K562 (cell line): ENCODE results near the gene MKNK1. TPM values are rescaled to one million over a fixed set of nuclear protein-coding genes. Genes with fewer than 3 reads are reported as not detected.

ENCODE experiments used
- MAFK ChIP-seq: IDR thresholded peaks from 2 replicates; pipeline ENCODE4 v1.6.1; 2011; ENCODE audit warnings: low read length, improper control_type of control experiment
- RBM25 ChIP-seq: fragments of 200-400 bp; formaldehyde crosslinking; IDR thresholded peaks from 2 replicates; pipeline ENCODE4 v1.6.1; 2018; ENCODE audit warnings: low read length, low read depth, moderate library complexity; ENCODE audit not compliant: severe bottlenecking
- polyA plus RNA-seq, 8 experiments: library from polyadenylated mRNA; depleted of rRNA in 4 of 8; stranded (reverse) in 5 of 8; unstranded in 3 of 8; fragments of >200 nt; fragmentation: Nextera tagmentation in 2 of 8; fragmentation: Illumina TruSeq in 1 of 8; extraction: Ambion mirVana in 2 of 8; extraction: Trizol in 1 of 8; gene quantifications; 2 replicates each; pipeline versions ENCODE4 v1.2.1 to v1.2.3, GENCODE V29; 2011 to 2014; ENCODE audit warnings: inconsistent platforms in 1 of 8, missing spikeins in 1 of 8
- total RNA-seq, 7 experiments: library from RNA; depleted of rRNA in 6 of 7; stranded (reverse); fragments of >200 nt in 6 of 7; fragmentation: Illumina TruSeq in 2 of 7; extraction: Trizol in 2 of 7; gene quantifications; 2 replicates each; pipeline versions ENCODE4 v1.2.1 to v1.2.3, GENCODE V29; 2011 to 2021; ENCODE audit warnings: low replicate concordance in 1 of 7
- TF ChIP-seq, protein P1 (sequence below): fragments of 200-600 bp; sonication (generic); IDR thresholded peaks from one replicate; pipeline ENCODE4 v1.6.1; 2012; ENCODE audit warnings: mild to moderate bottlenecking, low read depth, low read length, inconsistent platforms

The MKNK1 gene
- total and polyA plus RNA-seq, 9 of the 15 experiments (the other 6 are each of a cell fraction or from before 2014, with no cell fraction given) = 27.7 to 51.3 (median 43.7) TPM

DNA sequence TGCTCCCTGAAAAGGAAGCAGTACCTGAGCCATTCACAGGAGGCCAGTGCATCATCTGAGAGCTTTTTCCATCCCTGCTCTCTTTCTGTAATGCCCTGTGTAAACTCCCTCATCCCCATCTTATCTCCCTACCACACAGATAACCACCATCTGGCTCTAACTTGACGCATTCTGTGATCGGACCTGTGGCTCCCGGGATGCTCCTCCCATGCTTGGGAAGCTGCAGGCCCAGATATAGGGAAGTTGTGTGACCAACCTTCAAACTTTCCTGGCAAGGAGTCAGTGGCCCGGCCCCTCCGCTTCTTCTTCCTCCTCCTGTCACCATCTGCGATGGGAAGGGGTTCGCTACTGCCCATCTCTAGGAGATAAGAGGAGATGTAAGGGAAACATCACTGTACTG, 21.1 kb downstream of the MKNK1 start (continued):
- TF ChIP-seq, protein P1, sequence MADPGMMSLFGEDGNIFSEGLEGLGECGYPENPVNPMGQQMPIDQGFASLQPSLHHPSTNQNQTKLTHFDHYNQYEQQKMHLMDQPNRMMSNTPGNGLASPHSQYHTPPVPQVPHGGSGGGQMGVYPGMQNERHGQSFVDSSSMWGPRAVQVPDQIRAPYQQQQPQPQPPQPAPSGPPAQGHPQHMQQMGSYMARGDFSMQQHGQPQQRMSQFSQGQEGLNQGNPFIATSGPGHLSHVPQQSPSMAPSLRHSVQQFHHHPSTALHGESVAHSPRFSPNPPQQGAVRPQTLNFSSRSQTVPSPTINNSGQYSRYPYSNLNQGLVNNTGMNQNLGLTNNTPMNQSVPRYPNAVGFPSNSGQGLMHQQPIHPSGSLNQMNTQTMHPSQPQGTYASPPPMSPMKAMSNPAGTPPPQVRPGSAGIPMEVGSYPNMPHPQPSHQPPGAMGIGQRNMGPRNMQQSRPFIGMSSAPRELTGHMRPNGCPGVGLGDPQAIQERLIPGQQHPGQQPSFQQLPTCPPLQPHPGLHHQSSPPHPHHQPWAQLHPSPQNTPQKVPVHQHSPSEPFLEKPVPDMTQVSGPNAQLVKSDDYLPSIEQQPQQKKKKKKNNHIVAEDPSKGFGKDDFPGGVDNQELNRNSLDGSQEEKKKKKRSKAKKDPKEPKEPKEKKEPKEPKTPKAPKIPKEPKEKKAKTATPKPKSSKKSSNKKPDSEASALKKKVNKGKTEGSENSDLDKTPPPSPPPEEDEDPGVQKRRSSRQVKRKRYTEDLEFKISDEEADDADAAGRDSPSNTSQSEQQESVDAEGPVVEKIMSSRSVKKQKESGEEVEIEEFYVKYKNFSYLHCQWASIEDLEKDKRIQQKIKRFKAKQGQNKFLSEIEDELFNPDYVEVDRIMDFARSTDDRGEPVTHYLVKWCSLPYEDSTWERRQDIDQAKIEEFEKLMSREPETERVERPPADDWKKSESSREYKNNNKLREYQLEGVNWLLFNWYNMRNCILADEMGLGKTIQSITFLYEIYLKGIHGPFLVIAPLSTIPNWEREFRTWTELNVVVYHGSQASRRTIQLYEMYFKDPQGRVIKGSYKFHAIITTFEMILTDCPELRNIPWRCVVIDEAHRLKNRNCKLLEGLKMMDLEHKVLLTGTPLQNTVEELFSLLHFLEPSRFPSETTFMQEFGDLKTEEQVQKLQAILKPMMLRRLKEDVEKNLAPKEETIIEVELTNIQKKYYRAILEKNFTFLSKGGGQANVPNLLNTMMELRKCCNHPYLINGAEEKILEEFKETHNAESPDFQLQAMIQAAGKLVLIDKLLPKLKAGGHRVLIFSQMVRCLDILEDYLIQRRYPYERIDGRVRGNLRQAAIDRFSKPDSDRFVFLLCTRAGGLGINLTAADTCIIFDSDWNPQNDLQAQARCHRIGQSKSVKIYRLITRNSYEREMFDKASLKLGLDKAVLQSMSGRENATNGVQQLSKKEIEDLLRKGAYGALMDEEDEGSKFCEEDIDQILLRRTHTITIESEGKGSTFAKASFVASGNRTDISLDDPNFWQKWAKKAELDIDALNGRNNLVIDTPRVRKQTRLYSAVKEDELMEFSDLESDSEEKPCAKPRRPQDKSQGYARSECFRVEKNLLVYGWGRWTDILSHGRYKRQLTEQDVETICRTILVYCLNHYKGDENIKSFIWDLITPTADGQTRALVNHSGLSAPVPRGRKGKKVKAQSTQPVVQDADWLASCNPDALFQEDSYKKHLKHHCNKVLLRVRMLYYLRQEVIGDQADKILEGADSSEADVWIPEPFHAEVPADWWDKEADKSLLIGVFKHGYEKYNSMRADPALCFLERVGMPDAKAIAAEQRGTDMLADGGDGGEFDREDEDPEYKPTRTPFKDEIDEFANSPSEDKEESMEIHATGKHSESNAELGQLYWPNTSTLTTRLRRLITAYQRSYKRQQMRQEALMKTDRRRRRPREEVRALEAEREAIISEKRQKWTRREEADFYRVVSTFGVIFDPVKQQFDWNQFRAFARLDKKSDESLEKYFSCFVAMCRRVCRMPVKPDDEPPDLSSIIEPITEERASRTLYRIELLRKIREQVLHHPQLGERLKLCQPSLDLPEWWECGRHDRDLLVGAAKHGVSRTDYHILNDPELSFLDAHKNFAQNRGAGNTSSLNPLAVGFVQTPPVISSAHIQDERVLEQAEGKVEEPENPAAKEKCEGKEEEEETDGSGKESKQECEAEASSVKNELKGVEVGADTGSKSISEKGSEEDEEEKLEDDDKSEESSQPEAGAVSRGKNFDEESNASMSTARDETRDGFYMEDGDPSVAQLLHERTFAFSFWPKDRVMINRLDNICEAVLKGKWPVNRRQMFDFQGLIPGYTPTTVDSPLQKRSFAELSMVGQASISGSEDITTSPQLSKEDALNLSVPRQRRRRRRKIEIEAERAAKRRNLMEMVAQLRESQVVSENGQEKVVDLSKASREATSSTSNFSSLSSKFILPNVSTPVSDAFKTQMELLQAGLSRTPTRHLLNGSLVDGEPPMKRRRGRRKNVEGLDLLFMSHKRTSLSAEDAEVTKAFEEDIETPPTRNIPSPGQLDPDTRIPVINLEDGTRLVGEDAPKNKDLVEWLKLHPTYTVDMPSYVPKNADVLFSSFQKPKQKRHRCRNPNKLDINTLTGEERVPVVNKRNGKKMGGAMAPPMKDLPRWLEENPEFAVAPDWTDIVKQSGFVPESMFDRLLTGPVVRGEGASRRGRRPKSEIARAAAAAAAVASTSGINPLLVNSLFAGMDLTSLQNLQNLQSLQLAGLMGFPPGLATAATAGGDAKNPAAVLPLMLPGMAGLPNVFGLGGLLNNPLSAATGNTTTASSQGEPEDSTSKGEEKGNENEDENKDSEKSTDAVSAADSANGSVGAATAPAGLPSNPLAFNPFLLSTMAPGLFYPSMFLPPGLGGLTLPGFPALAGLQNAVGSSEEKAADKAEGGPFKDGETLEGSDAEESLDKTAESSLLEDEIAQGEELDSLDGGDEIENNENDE = no peak
- TF ChIP-seq MAFK (0 out of 2 replicates have a peak, but pooled peaks have one; percentile 3), RBM25 (no peak)
